H1 (cell line): Measurements from ENCODE around the gene RALGAPB. TPM values are rescaled to one million over a fixed set of nuclear protein-coding genes. Genes with fewer than 3 reads are reported as not detected.

Experiments used
- CEBPB ChIP-seq: IDR thresholded peaks from 2 replicates; pipeline ENCODE4 v1.6.1; 2012; ENCODE audit warnings: low read depth, low read length
- CHD2 ChIP-seq: IDR thresholded peaks from 2 replicates; pipeline ENCODE4 v1.6.1; 2012; ENCODE audit warnings: low read length, improper control_type of control experiment
- CHD7 ChIP-seq: fragments of 300-600 bp; sonication (generic); IDR thresholded peaks from 2 replicates; pipeline ENCODE4 v1.7.1; 2012; ENCODE audit warnings: low read length, moderate library complexity, mild to moderate bottlenecking, inconsistent platforms; ENCODE audit not compliant: insufficient replicate concordance
- CTBP2 ChIP-seq: IDR thresholded peaks from 2 replicates; pipeline ENCODE4 v1.7.0; 2011; ENCODE audit warnings: borderline replicate concordance, mild to moderate bottlenecking, moderate library complexity, mixed read lengths, low read length; ENCODE audit not compliant: insufficient read depth, insufficient read length
- JUND ChIP-seq: IDR thresholded peaks from 2 replicates; pipeline ENCODE4 v1.6.1; 2011; ENCODE audit warnings: mild to moderate bottlenecking, improper control_type of control experiment, low read length
- NRF1 ChIP-seq: IDR thresholded peaks from 2 replicates; pipeline ENCODE4 v1.6.1; 2011; ENCODE audit warnings: mild to moderate bottlenecking, low read depth, low read length, improper control_type of control experiment
- POU5F1 ChIP-seq: IDR thresholded peaks from 2 replicates; pipeline ENCODE4 v1.6.1; 2011; ENCODE audit warnings: low read depth, mild to moderate bottlenecking, low read length, moderate library complexity
- RFX5 ChIP-seq: IDR thresholded peaks from 2 replicates; pipeline ENCODE4 v1.6.1; 2011; ENCODE audit warnings: low read depth, low read length, improper control_type of control experiment, borderline replicate concordance
- SAP30 ChIP-seq: fragments of 300-600 bp; sonication (generic); IDR thresholded peaks from 2 replicates; pipeline ENCODE4 v1.7.1; 2012; ENCODE audit warnings: low read length, moderate library complexity, mild to moderate bottlenecking, inconsistent platforms; ENCODE audit not compliant: insufficient read depth, insufficient replicate concordance
- SIN3A ChIP-seq, 2 experiments: IDR thresholded peaks in 1 of 2; conservative IDR thresholded peaks in 1 of 2; 2 replicates each; pipeline ENCODE4 v1.6.1; 2011 to 2012; ENCODE audit warnings: low read length in 2 of 2, improper control_type of control experiment in 1 of 2, low read depth in 1 of 2, mild to moderate bottlenecking in 1 of 2
- polyA plus RNA-seq, 7 experiments: library from polyadenylated mRNA; depleted of rRNA in 3 of 7; stranded (reverse) in 5 of 7; unstranded in 2 of 7; fragments of >200 nt in 5 of 7; fragments of 200-250 nt in 2 of 7; gene quantifications; 1 replicate in 5 of 7; 2 replicates in 1 of 7; 4 replicates in 1 of 7; pipeline versions ENCODE4 v1.2.1 to v1.2.3, GENCODE V29; 2011 to 2013; ENCODE audit warnings: missing spikeins in 2 of 7, mixed read lengths in 2 of 7
- total RNA-seq: library from RNA; stranded (reverse); fragmentation: NEBNext Ultra II Directional; extraction: Animal tissue kit (Norgen Biotek cat#: 25700); gene quantifications from 2 replicates; pipeline ENCODE4 v1.2.1, GENCODE V29; 2021

The RALGAPB gene
- total and polyA plus RNA-seq, 2 of the 8 experiments (the other 6 are each of a cell fraction or from before 2014, with no cell fraction given), result 10.6 to 35.1 TPM

- peak; percentile 63 for TF ChIP-seq SAP30
- TF ChIP-seq CEBPB, result no peak; the same call in 1 of the 2 replicates
- TF ChIP-seq NRF1, result no peak
- no peak for TF ChIP-seq CTBP2
- TF ChIP-seq RFX5, result no peak
- no peak for TF ChIP-seq POU5F1
- TF ChIP-seq CHD2, result peak; percentile 57
- peak; percentile 78; the same call in 1 of the 2 replicates for TF ChIP-seq JUND
- peak; percentile 76 to 92; a peak in 1 of 4 replicates for TF ChIP-seq SIN3A (conservative IDR thresholded peaks at IDR 0.05 in 1 of 2, IDR thresholded peaks at IDR 0.05 in 1 of 2; ENCODE audit: low read depth in 1 of 2, low read length in 2 of 2)
- no peak for TF ChIP-seq CHD7
These were observed 37.7 kb upstream of the RALGAPB start, which contains the start of gene SNHG17 (continued) for GRCh38 chr20:38434770-38435554.
